ENCODE measurements around the gene FKBP15. TPM values are rescaled to one million over a fixed set of nuclear protein-coding genes. Genes with fewer than 3 reads are reported as not detected.
A peak's percentile ranks its signal among the peaks of the same experiment; 100 is the strongest.

The FKBP15 gene
- total RNA-seq, 1 donor from 2014 or later: 12.3 TPM

GRCh38 chr9:113231701-113232100 is 10.6 kb upstream of the FKBP15 start:
- no peak for DNase-seq (ENCODE audit: low read depth in 2 of 2)

- no peak for DNase-seq (ENCODE audit: low read depth in 2 of 2)
Measured at GRCh38 chr9:113228130-113228665, 7.1 kb upstream of the FKBP15 start.

DNA sequence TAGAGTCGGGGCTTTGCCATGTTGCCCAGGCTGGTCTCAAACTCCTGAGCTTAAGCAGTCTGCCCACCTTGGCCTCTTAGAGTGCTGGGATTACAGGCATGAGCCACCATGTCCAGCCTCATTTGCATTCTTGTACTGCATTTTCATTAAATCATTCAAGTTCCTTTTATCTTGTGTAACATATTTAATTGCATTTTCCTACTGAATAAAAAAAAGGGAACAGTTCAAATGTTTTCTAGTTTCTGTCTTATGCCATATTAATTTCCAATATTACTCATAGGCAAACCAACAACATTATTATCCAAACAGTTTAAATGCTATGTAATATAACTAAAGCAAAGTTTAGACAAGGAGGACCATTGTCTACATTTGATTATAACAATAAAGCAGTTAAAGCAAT is 6.4 kb upstream of the FKBP15 start:
- DNase-seq (ENCODE audit: low read depth in 2 of 2): no peak

DNA sequence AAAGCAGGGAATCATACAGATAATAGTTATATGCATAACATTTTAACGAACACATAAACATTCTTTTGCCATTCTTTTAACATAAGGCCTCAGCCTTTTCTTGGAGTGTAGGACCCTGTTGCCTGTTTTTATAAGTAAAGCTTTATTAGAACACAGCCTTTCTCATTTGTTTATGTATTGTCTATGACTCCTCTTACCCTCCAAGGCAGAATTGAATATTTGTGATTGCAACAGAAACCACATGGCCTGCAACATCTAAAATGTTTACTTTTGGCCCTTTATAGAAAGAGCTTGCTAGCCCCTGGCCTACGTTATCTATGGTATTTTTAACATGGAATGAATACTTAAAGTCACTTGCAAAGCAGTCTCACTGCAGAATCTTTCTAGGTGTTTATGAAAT is 2.9 kb upstream of the FKBP15 start:
- DNase-seq (ENCODE audit: low read depth in 2 of 2): no peak

DNA sequence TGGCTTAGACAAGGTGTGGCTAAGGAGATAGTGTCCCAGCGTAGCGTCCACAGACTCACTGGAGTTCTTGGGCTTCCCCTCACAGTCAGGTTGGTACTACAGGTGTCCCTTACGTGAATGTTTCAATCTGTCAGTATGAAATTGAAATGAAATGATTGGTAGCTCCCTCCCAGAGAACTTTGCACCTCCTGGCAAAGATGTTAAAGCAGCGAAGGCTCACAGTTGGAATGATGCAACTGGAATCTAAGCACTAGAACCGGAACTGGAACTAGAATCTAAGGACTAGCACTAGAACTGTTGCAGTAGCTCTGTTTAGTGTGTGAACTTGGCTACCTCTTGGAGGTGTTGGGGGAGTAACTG is 1.4 kb upstream of the FKBP15 start:
- DNase-seq (ENCODE audit: low read depth in 2 of 2): no peak

DNA sequence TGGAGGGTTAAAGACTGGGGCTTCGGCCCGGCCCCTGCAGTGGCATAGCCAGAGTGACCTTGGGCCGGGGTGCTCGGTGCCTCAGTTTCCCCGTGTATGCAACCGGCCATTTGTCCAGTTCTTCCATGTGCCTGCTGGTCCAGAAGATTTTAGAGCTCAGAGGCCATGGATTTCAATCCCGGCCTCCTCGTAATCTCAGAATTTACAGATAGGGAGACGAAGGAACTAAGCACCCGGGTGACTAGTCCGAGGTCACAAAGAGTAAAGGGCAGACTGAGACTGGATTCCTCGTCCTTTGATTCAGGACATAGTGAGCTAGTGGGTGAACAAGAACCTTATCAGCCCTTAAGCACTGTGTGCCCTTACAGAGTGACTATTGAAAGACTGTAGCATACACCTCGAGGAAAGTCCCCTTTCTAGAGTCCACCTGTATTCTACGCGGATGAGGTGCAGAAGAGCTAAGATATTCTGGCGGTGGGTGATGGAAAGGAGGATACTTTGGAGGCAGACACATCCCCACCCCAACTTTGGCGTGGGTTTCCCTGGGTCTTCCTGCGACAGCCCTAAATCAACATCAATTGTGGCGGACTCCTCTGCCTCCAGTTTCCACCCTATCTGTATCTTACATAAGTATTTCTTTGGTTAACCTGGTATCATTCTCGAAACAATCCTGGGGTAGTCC is 864 bp upstream of the FKBP15 start:
- no peak for DNase-seq (ENCODE audit: low read depth in 2 of 2)

- peak in 1 of 2 donors; percentile 10 for DNase-seq (ENCODE audit: low read depth in 2 of 2)
Measured at GRCh38 chr9:113220467-113221002, 542 bp downstream of the FKBP15 start.

DNA sequence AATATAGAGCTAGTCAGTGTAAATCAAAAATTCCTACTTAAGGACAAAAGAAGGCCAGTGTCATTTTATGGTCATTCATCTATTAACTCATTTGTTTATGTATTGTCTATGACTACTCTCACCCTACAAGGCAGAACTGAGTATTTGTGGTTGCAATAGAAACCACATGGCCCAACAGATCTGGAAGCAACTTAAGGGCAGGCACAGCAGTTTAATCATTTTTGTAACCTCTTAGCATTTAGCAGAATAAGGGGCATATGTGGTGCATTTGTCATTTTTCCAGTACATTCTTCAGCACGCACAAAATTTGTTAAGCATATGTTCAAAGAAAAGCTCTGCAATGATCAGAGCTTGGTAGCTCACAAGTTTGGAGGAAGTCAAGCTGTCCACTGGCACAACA is 1.1 kb downstream of the FKBP15 start:
- no peak for DNase-seq (ENCODE audit: low read depth in 2 of 2)

GRCh38 chr9:113219186-113219936 is 1.7 kb downstream of the FKBP15 start:
- DNase-seq (ENCODE audit: low read depth in 2 of 2): no peak

- DNase-seq (ENCODE audit: low read depth in 2 of 2): no peak
Measured at GRCh38 chr9:113216406-113216805, 4.7 kb downstream of the FKBP15 start.

GRCh38 chr9:113215132-113215531 is 5.9 kb downstream of the FKBP15 start:
- peak in 1 of 2 donors; percentile 82 for DNase-seq (ENCODE audit: low read depth in 2 of 2)

GRCh38 chr9:113210815-113211214 is 10.3 kb downstream of the FKBP15 start:
- no peak for DNase-seq (ENCODE audit: low read depth in 2 of 2)

- DNase-seq (ENCODE audit: low read depth in 2 of 2): no peak
Measured at GRCh38 chr9:113205861-113206260, 15.2 kb downstream of the FKBP15 start.

GRCh38 chr9:113205432-113205831 is 15.6 kb downstream of the FKBP15 start:
- no peak for DNase-seq (ENCODE audit: low read depth in 2 of 2)

DNA sequence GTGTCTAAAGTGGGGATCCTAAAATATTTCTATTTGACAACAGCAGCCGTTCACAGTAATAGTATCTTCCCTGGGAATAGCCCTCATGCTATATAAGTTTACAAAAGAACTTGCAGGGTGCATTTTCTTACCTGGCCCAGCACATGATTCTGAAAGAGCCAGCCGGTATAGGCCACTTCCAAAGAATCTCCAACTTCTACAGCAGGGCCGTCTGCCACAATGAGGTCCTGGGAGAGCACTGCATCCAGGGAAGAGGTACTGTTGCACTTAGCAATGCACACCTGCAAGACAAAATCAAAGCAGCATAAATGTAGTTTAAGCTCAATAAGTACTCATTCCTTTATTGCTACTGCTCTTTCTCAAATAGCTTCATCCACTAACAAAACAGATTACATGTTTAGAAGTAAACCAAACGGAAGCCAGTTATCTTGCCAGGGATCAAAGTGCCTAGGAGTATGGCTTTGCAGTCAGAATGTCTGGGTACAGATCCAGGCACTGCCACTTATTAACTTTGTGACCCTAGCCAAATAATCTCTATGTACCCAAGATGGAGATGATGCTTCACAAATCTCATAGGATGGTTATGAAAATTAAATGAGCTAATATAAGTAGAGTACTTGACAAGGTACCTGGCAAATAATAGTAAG is 21.3 kb downstream of the FKBP15 start:
- DNase-seq (ENCODE audit: low read depth in 2 of 2): no peak

GRCh38 chr9:113192455-113192854 is 28.6 kb downstream of the FKBP15 start:
- DNase-seq (ENCODE audit: low read depth in 2 of 2): no peak

DNA sequence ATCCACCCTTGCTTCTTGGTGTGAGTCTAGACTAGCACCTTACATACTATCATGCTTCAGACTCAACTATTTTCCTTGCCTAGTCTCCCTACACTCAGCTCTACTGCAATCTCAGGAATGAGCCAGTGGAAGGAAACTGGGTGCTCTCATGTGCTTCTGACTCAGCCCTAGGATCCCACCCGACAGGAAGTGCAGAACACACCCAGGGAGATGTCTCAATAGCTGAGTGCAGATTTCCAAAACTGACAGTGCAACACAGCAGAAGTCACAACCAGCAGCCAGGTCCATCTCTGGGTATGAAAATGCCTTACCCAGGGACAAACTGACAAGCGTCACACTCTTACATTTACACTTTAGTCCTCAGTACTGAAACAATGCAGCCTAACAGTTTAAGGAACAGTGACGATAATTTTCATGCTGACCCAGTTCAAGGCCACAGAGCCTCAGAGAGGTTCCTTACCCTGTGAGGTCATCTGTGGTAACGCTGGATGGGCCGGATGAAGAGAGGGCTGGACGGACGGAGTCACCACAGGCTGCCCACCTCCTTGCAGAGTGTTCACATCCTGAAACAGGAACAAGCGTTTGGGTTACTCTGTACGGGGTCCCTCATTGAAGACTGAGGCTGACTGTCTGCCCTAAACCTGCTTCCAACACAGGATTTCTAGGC is 33.0 kb downstream of the FKBP15 start:
- peak in 1 of 2 donors; percentile 73 for DNase-seq (ENCODE audit: low read depth in 2 of 2)

- no peak for DNase-seq (ENCODE audit: low read depth in 2 of 2)
Measured at GRCh38 chr9:113186137-113186755, 34.8 kb downstream of the FKBP15 start.

GRCh38 chr9:113185271-113185670 is 35.8 kb downstream of the FKBP15 start:
- no peak for DNase-seq (ENCODE audit: low read depth in 2 of 2)

DNA sequence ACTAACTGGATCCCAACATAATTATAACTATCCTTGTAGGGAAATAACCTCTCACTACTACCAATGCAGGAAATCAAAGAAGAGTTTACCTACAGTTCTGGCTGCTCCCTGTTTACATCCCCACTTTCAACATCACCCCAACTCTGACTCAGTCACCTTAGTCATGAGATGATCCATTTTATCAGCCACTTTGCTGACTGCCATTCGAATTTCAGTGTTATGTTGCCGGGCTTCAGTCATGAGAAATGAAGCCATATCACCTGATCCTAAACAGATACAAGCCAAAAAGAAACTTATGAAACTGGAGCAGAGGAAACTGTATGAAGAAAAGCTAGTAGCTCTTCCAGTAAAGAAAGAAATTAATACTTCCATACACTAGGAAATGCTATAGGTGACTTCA is 36.5 kb downstream of the FKBP15 start:
- DNase-seq (ENCODE audit: low read depth in 2 of 2): no peak

GRCh38 chr9:113183956-113184488 is 37.1 kb downstream of the FKBP15 start:
- DNase-seq (ENCODE audit: low read depth in 2 of 2): no peak

Measured in dermis microvascular lymphatic vessel endothelial cell (primary cell).